Measurements from ENCODE around the gene GBX2. TPM values are rescaled to one million over a fixed set of nuclear protein-coding genes. Genes with fewer than 3 reads are reported as not detected.

The GBX2 gene
- total and polyA plus RNA-seq, 9 of the 15 experiments (the other 6 are each of a cell fraction or from before 2014, with no cell fraction given), result 0.03 to 0.53 (median 0.27) TPM; not detected in 1

- no peak for TF ChIP-seq ZFP91 (CRISPR knock-in tag; IDR thresholded peaks at IDR 0.05)
Observed at GRCh38 chr2:236207472-236207871, 39.3 kb upstream of the GBX2 start (continued).

GRCh38 chr2:236205867-236206645 lies 37.9 kb upstream of the GBX2 start:
- Histone ChIP-seq H4K20me1 (replicated peaks; ENCODE audit: control insufficient read depth, insufficient read depth, low read length) (no peaks in the 10 kb centered on the region), H3K9me3 (replicated peaks; ENCODE audit: control insufficient read depth, insufficient read depth, low read depth, low read length) (no peaks in the 10 kb centered on the region), H3K9ac (ENCODE audit: insufficient read depth in 1 of 2, low read depth in 2 of 2, low read length in 2 of 2) (no peak overlapping the region), H3K4me2 (ENCODE audit: insufficient read depth, low read length) (no peak overlapping the region), H3K79me2 (ENCODE audit: control insufficient read depth, insufficient read depth, low read length) (no peaks in the 10 kb centered on the region), H3K4me1 (replicated peaks in 1 of 2; ENCODE audit: control insufficient read depth in 2 of 2, insufficient read depth in 2 of 2, low read length in 2 of 2) (no peaks in the 10 kb centered on the region), H3K4me3 (no peak overlapping the region), H2AFZ (ENCODE audit: low read depth, low read length) (no peak overlapping the region), H3K36me3 (ENCODE audit: control insufficient read depth, insufficient read depth, low read length) (no peaks in the 10 kb centered on the region), H3K27ac (ENCODE audit: extremely low read depth, low read depth, low read length) (no peak overlapping the region), H3K27me3 (ENCODE audit: control insufficient read depth in 2 of 2, insufficient read depth in 2 of 2, low read length in 2 of 2) (peaks cover 3 to 18% of the 10 kb centered on the region in 2 experiments; a peak in 2 of 5 replicates), H3K9me1 (ENCODE audit: control insufficient read depth, insufficient read depth, low read length) (no peaks in the 10 kb centered on the region)
- FAIRE-seq (no peak), DNase-seq (ENCODE audit: extremely low read depth in 1 of 4, low spot score in 3 of 4) (no peak), ATAC-seq (no peak)
- WGBS (ENCODE audit: insufficient coverage, low coverage, missing lambda C conversion rate), result 0% methylated on average over 2 of the region's 2 CpGs
- ChIA-PET POLR2A (interaction anchor here (0.6 kb wide), 1 partner anchor 13 kb away, joined by 4 read pairs; no protein-coding TSS in a partner anchor), CTCF (ENCODE audit: low intra/inter-chr PET ratio) (no interaction called here)
- in situ Hi-C loops (cut with MboI), result no loop called here
- intact Hi-C loops (cut with micrococcal nuclease), result no loop called here
- no TSS peak for BruUV-seq (replicated peaks)
- no peak for TF ChIP-seq NFXL1 (CRISPR knock-in tag; IDR thresholded peaks at IDR 0.05)
- no peak for TF ChIP-seq BRF2 (IDR thresholded peaks at IDR 0.05; ENCODE audit: borderline replicate concordance, insufficient read depth, insufficient read length)
- TF ChIP-seq ZNF583 (CRISPR knock-in tag; IDR thresholded peaks at IDR 0.05), result peak; percentile 92
- TF ChIP-seq TAF7 (tag; IDR thresholded peaks at IDR 0.05), result no peak
- no peak for TF ChIP-seq ZNF512 (tag; IDR thresholded peaks at IDR 0.05)
- no peak for TF ChIP-seq HOXB6 (CRISPR knock-in tag; IDR thresholded peaks at IDR 0.05; ENCODE audit: borderline replicate concordance)
- no peak for TF ChIP-seq MAFF (IDR thresholded peaks at IDR 0.05; ENCODE audit: low read length)

Measured in K562 (cell line).